Mesendoderm (in vitro differentiated cells): Measurements from ENCODE around the gene EYA2.

Experiments used
- DNase-seq: peaks from one replicate; pipeline ENCODE4 v3.0.0; 2013
- H2AK5ac ChIP-seq: 2 replicates; pipeline ENCODE4 v1.6.1; 2013; ENCODE audit warnings: low read length, inconsistent platforms
- H2BK120ac ChIP-seq: 2 replicates; pipeline ENCODE4 v1.6.1; 2013; ENCODE audit warnings: low read depth, mild to moderate bottlenecking, low read length, moderate library complexity, mixed read lengths
- H2BK15ac ChIP-seq: replicated peaks from 2 replicates; pipeline ENCODE4 v1.6.1; 2013; ENCODE audit warnings: low read depth, mild to moderate bottlenecking, moderate library complexity
- H2BK5ac ChIP-seq: 2 replicates; pipeline ENCODE4 v1.6.1; 2013; ENCODE audit warnings: low read length, inconsistent platforms
- H3K18ac ChIP-seq: 2 replicates; pipeline ENCODE4 v1.6.1; 2013; ENCODE audit warnings: mild to moderate bottlenecking, low read length, mixed read lengths
- H3K23ac ChIP-seq: one replicate; pipeline ENCODE4 v1.6.1; 2013; ENCODE audit warnings: low read length
- H3K27ac ChIP-seq: 2 replicates; pipeline ENCODE4 v1.5.1; 2013; ENCODE audit warnings: low read depth, mild to moderate bottlenecking, inconsistent platforms, low read length, moderate library complexity
- H3K27me3 ChIP-seq: 2 replicates; pipeline ENCODE4 v1.6.1; 2013; ENCODE audit warnings: low read length, control low read depth, mild to moderate bottlenecking, inconsistent platforms; ENCODE audit not compliant: insufficient read depth, poor library complexity
- H3K36me3 ChIP-seq: 2 replicates; pipeline ENCODE4 v1.6.1; 2013; ENCODE audit warnings: low read length, inconsistent platforms; ENCODE audit not compliant: control insufficient read depth, insufficient read depth
- H3K4ac ChIP-seq: one replicate; pipeline ENCODE4 v1.6.1; 2013; ENCODE audit warnings: low read depth, mild to moderate bottlenecking, low read length, moderate library complexity
- H3K4me1 ChIP-seq: 2 replicates; pipeline ENCODE4 v1.6.1; 2013; ENCODE audit warnings: low read depth, low read length, inconsistent platforms; ENCODE audit not compliant: control insufficient read depth
- H3K4me2 ChIP-seq: 2 replicates; pipeline ENCODE4 v1.6.1; 2013; ENCODE audit warnings: low read length
- H3K4me3 ChIP-seq: 2 replicates; pipeline ENCODE4 v1.5.1; 2013; ENCODE audit warnings: mild to moderate bottlenecking, low read length
- H3K56ac ChIP-seq: one replicate; pipeline ENCODE4 v1.6.1; 2013; ENCODE audit warnings: low read length
- H3K79me1 ChIP-seq: 2 replicates; pipeline ENCODE4 v1.6.1; 2013; ENCODE audit warnings: low read length, inconsistent platforms
- H3K79me2 ChIP-seq: 2 replicates; pipeline ENCODE4 v1.6.1; 2013; ENCODE audit warnings: mild to moderate bottlenecking, low read length; ENCODE audit not compliant: control insufficient read depth, insufficient read depth
- H3K9ac ChIP-seq: 2 replicates; pipeline ENCODE4 v1.6.1; 2013; ENCODE audit warnings: low read length, inconsistent platforms
- H4K5ac ChIP-seq: one replicate; pipeline ENCODE4 v1.6.1; 2013; ENCODE audit warnings: low read length
- H4K8ac ChIP-seq: one replicate; pipeline ENCODE4 v1.6.1; 2013; ENCODE audit warnings: low read depth, mild to moderate bottlenecking, control low read depth, low read length, moderate library complexity
- WGBS: extraction: QIAGEN DNeasy Blood & Tissue Kit; methylation state at CpG from one replicate; pipeline ENCODE4 v1.1.7; 2013; ENCODE audit warnings: low lambda C conversion rate, missing lambda C conversion rate; ENCODE audit not compliant: insufficient coverage; ENCODE audit errors: extremely low coverage; 5-methylcytosine and 5-hydroxymethylcytosine counted together

EYA2 gene

GRCh38 chr20:46998477-46999240 is 104.0 kb downstream of the EYA2 start:
- no CpG with 5 or more reads among the region's 6 CpGs for WGBS
- Histone ChIP-seq H3K79me1 (no peaks in the 10 kb centered on the region), H2BK15ac (no peak overlapping the region), H3K4ac (no peak overlapping the region), H3K79me2 (no peaks in the 10 kb centered on the region), H3K23ac (no peak overlapping the region), H4K5ac (no peak overlapping the region), H2BK5ac (no peak overlapping the region), H3K18ac (no peak overlapping the region), H3K9ac (no peak overlapping the region), H3K4me3 (no peak overlapping the region), H3K56ac (no peak overlapping the region), H2BK120ac (no peak overlapping the region), H3K27me3 (no peaks in the 10 kb centered on the region), H4K8ac (no peak overlapping the region), H3K36me3 (no peaks in the 10 kb centered on the region), H2AK5ac (no peak overlapping the region), H3K4me1 (peaks cover 2% of the 10 kb centered on the region), H3K27ac (no peak overlapping the region), H3K4me2 (no peak overlapping the region)
- peak; percentile 49 for DNase-seq

- no peak overlapping the region for H2AK5ac ChIP-seq
- no peak overlapping the region for H3K9ac ChIP-seq
- DNase-seq: no peak
- no peak overlapping the region for H2BK120ac ChIP-seq
- H3K79me1 ChIP-seq: no peaks in the 10 kb centered on the region
- H2BK15ac ChIP-seq: no peak overlapping the region
- H3K56ac ChIP-seq: no peak overlapping the region
- H4K5ac ChIP-seq: no peak overlapping the region
- no peak overlapping the region for H3K18ac ChIP-seq
- no peak overlapping the region for H2BK5ac ChIP-seq
- H3K4me1 ChIP-seq: peaks cover 2% of the 10 kb centered on the region
- no peak overlapping the region for H3K4ac ChIP-seq
- H3K36me3 ChIP-seq: no peaks in the 10 kb centered on the region
- no peak overlapping the region for H3K23ac ChIP-seq
- no peaks in the 10 kb centered on the region for H3K79me2 ChIP-seq
- H3K4me2 ChIP-seq: no peak overlapping the region
- H3K4me3 ChIP-seq: no peak overlapping the region
- no CpG with 5 or more reads among the region's 11 CpGs for WGBS
- no peak overlapping the region for H3K27ac ChIP-seq
- no peaks in the 10 kb centered on the region for H3K27me3 ChIP-seq
- no peak overlapping the region for H4K8ac ChIP-seq
Measured at GRCh38 chr20:46999801-47000465, 105.3 kb downstream of the EYA2 start.

GRCh38 chr20:47003223-47003622 is 108.6 kb downstream of the EYA2 start:
- no peak overlapping the region for H3K23ac ChIP-seq
- no peaks in the 10 kb centered on the region for H3K27me3 ChIP-seq
- no peak overlapping the region for H2BK5ac ChIP-seq
- no peak for DNase-seq
- no peak overlapping the region for H3K56ac ChIP-seq
- no peak overlapping the region for H3K4me2 ChIP-seq
- no peak overlapping the region for H2AK5ac ChIP-seq
- no peak overlapping the region for H3K9ac ChIP-seq
- H3K4me1 ChIP-seq: no peaks in the 10 kb centered on the region
- H4K8ac ChIP-seq: no peak overlapping the region
- H3K79me2 ChIP-seq: no peaks in the 10 kb centered on the region
- no peak overlapping the region for H3K4ac ChIP-seq
- H3K4me3 ChIP-seq: no peak overlapping the region
- no peak overlapping the region for H2BK120ac ChIP-seq
- no peaks in the 10 kb centered on the region for H3K79me1 ChIP-seq
- no peak overlapping the region for H3K27ac ChIP-seq
- no peaks in the 10 kb centered on the region for H3K36me3 ChIP-seq
- H3K18ac ChIP-seq: no peak overlapping the region
- no CpG with 5 or more reads among the region's 6 CpGs for WGBS
- no peak overlapping the region for H2BK15ac ChIP-seq
- H4K5ac ChIP-seq: no peak overlapping the region

- no peak overlapping the region for H3K18ac ChIP-seq
- no peak overlapping the region for H2BK120ac ChIP-seq
- no peak overlapping the region for H4K5ac ChIP-seq
- H2BK15ac ChIP-seq: no peak overlapping the region
- H3K23ac ChIP-seq: no peak overlapping the region
- no peak for DNase-seq
- no peak overlapping the region for H3K27ac ChIP-seq
- no peaks in the 10 kb centered on the region for H3K4me1 ChIP-seq
- no peaks in the 10 kb centered on the region for H3K27me3 ChIP-seq
- H2BK5ac ChIP-seq: no peak overlapping the region
- H3K4me3 ChIP-seq: no peak overlapping the region
- no peak overlapping the region for H3K56ac ChIP-seq
- no peak overlapping the region for H3K9ac ChIP-seq
- no CpG with 5 or more reads among the region's 4 CpGs for WGBS
- H3K36me3 ChIP-seq: no peaks in the 10 kb centered on the region
- H3K79me2 ChIP-seq: no peaks in the 10 kb centered on the region
- H3K4ac ChIP-seq: no peak overlapping the region
- no peak overlapping the region for H4K8ac ChIP-seq
- H3K79me1 ChIP-seq: no peaks in the 10 kb centered on the region
- no peak overlapping the region for H2AK5ac ChIP-seq
- no peak overlapping the region for H3K4me2 ChIP-seq
Measured at GRCh38 chr20:47004179-47004578, 109.5 kb downstream of the EYA2 start.

- H2AK5ac ChIP-seq: no peak overlapping the region
- no peak overlapping the region for H3K23ac ChIP-seq
- H4K5ac ChIP-seq: no peak overlapping the region
- H3K56ac ChIP-seq: no peak overlapping the region
- WGBS: no CpG with 5 or more reads among the region's 14 CpGs
- H3K79me2 ChIP-seq: no peaks in the 10 kb centered on the region
- no peak overlapping the region for H3K4me3 ChIP-seq
- H2BK120ac ChIP-seq: no peak overlapping the region
- peaks cover 3% of the 10 kb centered on the region for H3K4me1 ChIP-seq
- no peak overlapping the region for H3K27ac ChIP-seq
- no peaks in the 10 kb centered on the region for H3K27me3 ChIP-seq
- no peak overlapping the region for H2BK15ac ChIP-seq
- H3K4ac ChIP-seq: no peak overlapping the region
- H4K8ac ChIP-seq: no peak overlapping the region
- H3K18ac ChIP-seq: no peak overlapping the region
- no peak overlapping the region for H2BK5ac ChIP-seq
- DNase-seq: no peak
- no peak overlapping the region for H3K4me2 ChIP-seq
- H3K9ac ChIP-seq: no peak overlapping the region
- no peaks in the 10 kb centered on the region for H3K36me3 ChIP-seq
- H3K79me1 ChIP-seq: no peaks in the 10 kb centered on the region
Measured at GRCh38 chr20:47007826-47008655, 113.4 kb downstream of the EYA2 start.
